HepG2 (cell line): ENCODE measurements around the gene ALDH3B1. TPM values are rescaled to one million over a fixed set of nuclear protein-coding genes. Genes with fewer than 3 reads are reported as not detected.
"Not testable (repeated sequence)": the region's sequence is repeated elsewhere in the genome, so short reads cannot be mapped to it uniquely, and the experiment has no call there.

Experiments
- ATAC-seq: fragments of 200-7000 bp; cut with Tn5 transposase; 3 replicates; pipeline ENCODE4 v1.9.1; 2020; ENCODE audit warnings: mild to moderate bottlenecking, moderate library complexity
- BruUV-seq: library from RNA; stranded (reverse); fragments of 400-500 nt; replicated peaks from 2 replicates; lab custom pipeline; 2021; lab: Mats Ljungman, UMichigan
- CTCF ChIA-PET: fragments of 300-600 bp; formaldehyde crosslinking; extraction: SDS; loops from one replicate; lab custom pipeline; 2021; ENCODE audit warnings: low total read pairs, inconsistent platforms, low intra/inter-chr PET ratio; lab: Yijun Ruan, JAX
- POLR2A ChIA-PET: fragments of 350-600 bp; sonication (Branson Sonifier 250); formaldehyde crosslinking; loops from one replicate; lab custom pipeline; 2020; ENCODE audit warnings: antibody characterized with exemption, inconsistent platforms; lab: Yijun Ruan, JAX
- DNase-seq: peaks from one replicate; pipeline ENCODE4 v3.0.0-alpha.2; 2015; ENCODE audit warnings: low spot score
- FAIRE-seq: peaks from 3 replicates; lab custom pipeline; 2011; peaks lifted over from hg19 to GRCh38; lab: Jason Lieb, UNC
- H2AFZ ChIP-seq: one replicate; pipeline ENCODE4 v1.6.1; 2011; ENCODE audit warnings: low read length, inconsistent platforms
- H3K27ac ChIP-seq: fragments of 300-600 bp; 3 replicates; pipeline ENCODE4 v1.8.0; 2011; ENCODE audit warnings: mixed run types, mild to moderate bottlenecking, mixed read lengths, low read length, inconsistent platforms; ENCODE audit not compliant: insufficient read depth; ENCODE audit errors: extremely low read length
- H3K27me3 ChIP-seq, 2 experiments: fragments of 200-600 bp in 1 of 2; 2 replicates in 1 of 2; 3 replicates in 1 of 2; pipeline versions ENCODE4 v1.6.0 to v1.8.0; 2011; ENCODE audit warnings: low read length in 2 of 2, mild to moderate bottlenecking in 2 of 2, moderate library complexity in 2 of 2, inconsistent platforms in 1 of 2; ENCODE audit not compliant: insufficient read depth in 2 of 2, control insufficient read depth in 1 of 2
- H3K36me3 ChIP-seq, 2 experiments: fragments of 200-600 bp in 1 of 2; replicated peaks in 1 of 2; 2 replicates in 1 of 2; 3 replicates in 1 of 2; pipeline versions ENCODE4 v1.5.1 to v1.8.0; 2011; ENCODE audit warnings: low read length in 2 of 2, inconsistent platforms in 1 of 2; ENCODE audit not compliant: insufficient read depth in 2 of 2, control insufficient read depth in 1 of 2
- H3K4me1 ChIP-seq: 2 replicates; pipeline ENCODE4 v1.5.1; 2012; ENCODE audit warnings: low read length, inconsistent platforms; ENCODE audit not compliant: insufficient read depth
- H3K4me2 ChIP-seq: 2 replicates; pipeline ENCODE4 v1.6.0; 2011; ENCODE audit warnings: low read depth, low read length, inconsistent platforms
- H3K4me3 ChIP-seq, 3 experiments: fragments of 200-600 bp in 1 of 3; sonication (generic), shearing (Covaris generic) in 1 of 3; replicated peaks in 1 of 3; 2 replicates each; pipeline ENCODE4 v1.5.1; 2011 to 2016; ENCODE audit warnings: low read length in 3 of 3, inconsistent platforms in 2 of 3, low read depth in 2 of 3, mild to moderate bottlenecking in 2 of 3, control low read depth in 1 of 3, mixed read lengths in 1 of 3; ENCODE audit not compliant: insufficient read depth in 1 of 3
- H3K79me2 ChIP-seq: one replicate; pipeline ENCODE4 v1.6.1; 2011; ENCODE audit warnings: low read length, inconsistent platforms; ENCODE audit not compliant: insufficient read depth
- H3K9ac ChIP-seq: 2 replicates; pipeline ENCODE4 v1.6.0; 2011; ENCODE audit warnings: mild to moderate bottlenecking, low read depth, low read length, inconsistent platforms; ENCODE audit not compliant: insufficient read depth
- H3K9me3 ChIP-seq: 2 replicates; pipeline ENCODE4 v1.5.1; 2012; ENCODE audit warnings: mild to moderate bottlenecking, low read length
- H4K20me1 ChIP-seq: 2 replicates; pipeline ENCODE4 v1.6.0; 2011; ENCODE audit warnings: inconsistent platforms, mild to moderate bottlenecking, low read length, moderate library complexity; ENCODE audit not compliant: insufficient read depth
- DRAP1 ChIP-seq: IDR thresholded peaks from 2 replicates; pipeline ENCODE4 v1.6.1; 2016; ENCODE audit warnings: missing genetic modification reagents, missing compliant biosample characterization
- TFDP1 ChIP-seq: IDR thresholded peaks from 2 replicates; pipeline ENCODE4 v1.6.1; 2016; ENCODE audit warnings: missing compliant biosample characterization, missing genetic modification reagents, borderline replicate concordance
- ZNF619 ChIP-seq: sonication (generic); formaldehyde crosslinking; IDR thresholded peaks from 2 replicates; pipeline ENCODE4 v1.4.0; 2020; ENCODE audit warnings: mild to moderate bottlenecking, missing genetic modification reagents
- WGBS: methylation state at CpG from one replicate; pipeline ENCODE4 v1.1.6; 2017; ENCODE audit warnings: low lambda C conversion rate; 5-methylcytosine and 5-hydroxymethylcytosine counted together
- in situ Hi-C: cut with HindIII; loops from 2 replicates; pipeline ENCODE4 v1.10.0; 2017; ENCODE audit warnings: low pct_unique_long_range_greater_than_20kb; ENCODE audit not compliant: extremely low pct_ligation_motif_present
- intact Hi-C: fragments of 100-400 bp; cut with micrococcal nuclease; formaldehyde crosslinking; loops from one replicate; pipeline ENCODE4 v1.10.0; 2022; ENCODE audit not compliant: unreplicated experiment
- polyA plus RNA-seq, 8 experiments: library from polyadenylated mRNA; depleted of rRNA in 3 of 8; stranded (reverse) in 7 of 8; unstranded in 1 of 8; fragments of >200 nt; fragmentation: Illumina TruSeq in 4 of 8; extraction: Trizol in 4 of 8; gene quantifications; 2 replicates each; pipeline versions ENCODE4 v1.2.1 to v1.2.3, GENCODE V29; 2011 to 2016; ENCODE audit warnings: low read depth in 4 of 8, missing spikeins in 1 of 8, mixed read lengths in 1 of 8; ENCODE audit not compliant: insufficient read depth in 1 of 8
- total RNA-seq, 5 experiments: library from RNA; depleted of rRNA; stranded (reverse); fragments of >200 nt; fragmentation: Illumina TruSeq; extraction: Trizol; gene quantifications; 2 replicates each; pipeline ENCODE4 v1.2.3, GENCODE V29; 2016; ENCODE audit warnings: low read depth in 1 of 5
- TF ChIP-seq, protein P1 (sequence below): sonication (generic); formaldehyde crosslinking; conservative IDR thresholded peaks from 2 replicates; pipeline ENCODE4 v1.4.0; 2020; ENCODE audit warnings: mild to moderate bottlenecking, missing genetic modification reagents, moderate library complexity

Gene ALDH3B1
- total and polyA plus RNA-seq, 2 of the 13 experiments (the other 11 are each of a cell fraction or from before 2014, with no cell fraction given), result 4.0 to 6.7 TPM

DNA sequence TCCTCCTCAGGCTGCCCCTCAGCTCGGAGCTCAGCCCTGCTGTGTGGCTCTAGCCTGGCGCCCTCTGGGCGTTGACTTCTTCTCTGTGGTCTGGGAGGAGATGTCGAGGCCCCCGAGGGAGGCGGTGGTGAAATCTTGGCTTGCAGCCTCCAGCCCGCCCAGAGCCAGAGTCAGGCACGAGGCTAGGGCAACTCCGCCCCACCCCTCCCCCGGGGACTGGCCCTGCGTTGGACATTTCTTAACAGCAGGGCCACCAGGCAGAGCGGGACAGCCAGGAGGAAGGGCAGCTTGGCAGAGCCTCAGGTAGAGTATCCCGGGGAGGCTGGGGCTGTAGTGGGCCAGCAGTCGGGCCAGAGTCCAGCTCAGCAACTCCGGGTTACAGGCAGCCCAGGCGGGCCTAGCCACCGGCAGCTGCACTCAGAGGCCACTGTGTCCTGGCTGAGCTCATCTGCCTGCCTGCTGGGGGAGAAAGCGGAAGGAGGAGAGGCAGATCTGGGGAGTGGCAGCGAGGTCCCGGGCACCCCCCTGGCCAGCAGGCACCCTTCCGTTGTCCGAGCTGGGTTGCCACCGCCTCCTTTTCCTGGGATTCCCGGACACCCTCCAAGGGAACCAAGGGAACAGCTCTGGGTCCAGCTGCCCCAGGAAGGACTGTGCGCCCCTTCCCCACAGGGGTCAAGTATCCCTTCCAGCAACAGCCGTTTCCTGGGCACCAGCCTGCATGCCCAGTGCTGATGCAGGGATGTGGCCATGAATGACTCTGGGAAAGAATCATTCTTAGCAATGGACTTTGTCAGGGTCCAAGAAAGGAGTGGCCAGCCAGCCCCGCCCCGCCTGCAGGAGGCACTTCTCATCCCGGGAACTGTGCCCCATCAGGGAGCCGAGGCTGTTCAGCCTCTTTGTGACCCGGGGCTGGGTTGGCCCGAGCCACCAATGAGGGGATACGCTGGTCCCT, at the start of gene ALDH3B1 (continued):
- TF ChIP-seq, protein P1, sequence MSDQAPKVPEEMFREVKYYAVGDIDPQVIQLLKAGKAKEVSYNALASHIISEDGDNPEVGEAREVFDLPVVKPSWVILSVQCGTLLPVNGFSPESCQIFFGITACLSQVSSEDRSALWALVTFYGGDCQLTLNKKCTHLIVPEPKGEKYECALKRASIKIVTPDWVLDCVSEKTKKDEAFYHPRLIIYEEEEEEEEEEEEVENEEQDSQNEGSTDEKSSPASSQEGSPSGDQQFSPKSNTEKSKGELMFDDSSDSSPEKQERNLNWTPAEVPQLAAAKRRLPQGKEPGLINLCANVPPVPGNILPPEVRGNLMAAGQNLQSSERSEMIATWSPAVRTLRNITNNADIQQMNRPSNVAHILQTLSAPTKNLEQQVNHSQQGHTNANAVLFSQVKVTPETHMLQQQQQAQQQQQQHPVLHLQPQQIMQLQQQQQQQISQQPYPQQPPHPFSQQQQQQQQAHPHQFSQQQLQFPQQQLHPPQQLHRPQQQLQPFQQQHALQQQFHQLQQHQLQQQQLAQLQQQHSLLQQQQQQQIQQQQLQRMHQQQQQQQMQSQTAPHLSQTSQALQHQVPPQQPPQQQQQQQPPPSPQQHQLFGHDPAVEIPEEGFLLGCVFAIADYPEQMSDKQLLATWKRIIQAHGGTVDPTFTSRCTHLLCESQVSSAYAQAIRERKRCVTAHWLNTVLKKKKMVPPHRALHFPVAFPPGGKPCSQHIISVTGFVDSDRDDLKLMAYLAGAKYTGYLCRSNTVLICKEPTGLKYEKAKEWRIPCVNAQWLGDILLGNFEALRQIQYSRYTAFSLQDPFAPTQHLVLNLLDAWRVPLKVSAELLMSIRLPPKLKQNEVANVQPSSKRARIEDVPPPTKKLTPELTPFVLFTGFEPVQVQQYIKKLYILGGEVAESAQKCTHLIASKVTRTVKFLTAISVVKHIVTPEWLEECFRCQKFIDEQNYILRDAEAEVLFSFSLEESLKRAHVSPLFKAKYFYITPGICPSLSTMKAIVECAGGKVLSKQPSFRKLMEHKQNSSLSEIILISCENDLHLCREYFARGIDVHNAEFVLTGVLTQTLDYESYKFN (CRISPR knock-in tag), result peak; percentile 46; the same call in 1 of the 2 replicates
- TF ChIP-seq DRAP1 (CRISPR knock-in tag) (peak; percentile 1), TFDP1 (CRISPR knock-in tag) (peak; percentile 78), ZNF619 (no peak)

DNA sequence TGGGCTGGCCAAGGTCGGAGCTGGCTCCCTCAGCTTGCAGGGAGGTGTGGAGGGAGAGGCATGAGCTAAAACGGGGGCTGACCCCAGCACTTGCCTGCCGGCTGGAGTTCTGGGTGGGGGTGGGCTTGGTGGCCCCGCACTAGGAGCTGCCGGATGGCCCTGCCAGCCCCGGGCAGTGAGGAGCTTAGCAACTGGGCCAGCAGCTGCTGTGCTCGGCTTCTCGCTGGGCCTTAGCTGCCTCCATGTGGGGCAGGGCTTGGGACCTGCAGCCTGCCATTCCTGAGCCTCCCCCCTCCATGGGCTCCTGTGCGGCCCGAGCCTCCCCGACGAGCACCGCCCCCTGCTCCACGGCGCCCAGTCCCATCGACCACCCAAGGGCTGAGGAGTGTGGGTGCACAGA, 46.9 kb upstream of the ALDH3B1 start:
- in situ Hi-C loops, BruUV-seq, H3K4me3 ChIP-seq: not testable (repeated sequence)

GRCh38 chr11:67963879-67964278, 46.2 kb upstream of the ALDH3B1 start:
- H3K9ac ChIP-seq, intact Hi-C loops, ATAC-seq, FAIRE-seq, H2AFZ ChIP-seq, H3K36me3 ChIP-seq, H3K4me1 ChIP-seq, BruUV-seq, H3K4me2 ChIP-seq, DNase-seq, H3K9me3 ChIP-seq, H3K4me3 ChIP-seq, CTCF ChIA-PET, H3K27ac ChIP-seq, H4K20me1 ChIP-seq, POLR2A ChIA-PET, H3K79me2 ChIP-seq, in situ Hi-C loops, H3K27me3 ChIP-seq: not testable (repeated sequence)
- WGBS, result 29% methylated on average over 6 of the region's 6 CpGs

More for the DNA sequence above, 46.9 kb upstream of the ALDH3B1 start:
- H2AFZ ChIP-seq, H3K4me1 ChIP-seq, H4K20me1 ChIP-seq, H3K27ac ChIP-seq, H3K36me3 ChIP-seq, intact Hi-C loops, H3K4me2 ChIP-seq, ATAC-seq, H3K9ac ChIP-seq, POLR2A ChIA-PET, FAIRE-seq, CTCF ChIA-PET, H3K79me2 ChIP-seq, H3K9me3 ChIP-seq, DNase-seq, H3K27me3 ChIP-seq: not testable (repeated sequence)
- no CpG with 5 or more reads among the region's 16 CpGs for WGBS
